PFSK-1 (cell line): ENCODE results near the gene TRUB1.

Experiments
- FOXP2 ChIP-seq: optimal IDR thresholded peaks from 2 replicates; pipeline ENCODE3; 2011; ENCODE audit warnings: borderline replicate concordance, control low read depth, inconsistent platforms; ENCODE audit not compliant: insufficient read depth; ENCODE audit errors: extremely low read length, extremely low read depth
- POLR2AphosphoS5 ChIP-seq: IDR thresholded peaks from 2 replicates; pipeline ENCODE4 v1.6.1; 2012; ENCODE audit warnings: low read depth, mild to moderate bottlenecking, control low read depth, low read length, moderate library complexity
- REST ChIP-seq, 2 experiments: IDR thresholded peaks; 2 replicates each; pipeline versions ENCODE4 v1.6.1 to v1.8.0; 2011 to 2012; ENCODE audit warnings: low read depth in 2 of 2, low read length in 2 of 2, control low read depth in 1 of 2, inconsistent platforms in 1 of 2, mild to moderate bottlenecking in 1 of 2, moderate library complexity in 1 of 2; ENCODE audit not compliant: insufficient read depth in 1 of 2
- SIN3A ChIP-seq: IDR thresholded peaks from 2 replicates; pipeline ENCODE4 v1.6.1; 2012; ENCODE audit warnings: mild to moderate bottlenecking, low read length, moderate library complexity, borderline replicate concordance; ENCODE audit not compliant: insufficient read depth
- TAF1 ChIP-seq: IDR thresholded peaks from 2 replicates; pipeline ENCODE4 v1.6.1; 2012; ENCODE audit warnings: low read length, control low read depth, borderline replicate concordance; ENCODE audit not compliant: insufficient read depth

Gene TRUB1

GRCh38 chr10:114932945-114933344, 5.0 kb upstream of the TRUB1 start:
- TF ChIP-seq REST (IDR thresholded peaks at IDR 0.05; ENCODE audit: insufficient read depth in 1 of 2, low read depth in 2 of 2, low read length in 2 of 2) (no peak), SIN3A (no peak), TAF1 (no peak), POLR2AphosphoS5 (no peak), FOXP2 (no peak)

GRCh38 chr10:114933588-114933987, 4.4 kb upstream of the TRUB1 start:
- TF ChIP-seq TAF1 (no peak), FOXP2 (no peak), POLR2AphosphoS5 (no peak), SIN3A (no peak), REST (IDR thresholded peaks at IDR 0.05; ENCODE audit: insufficient read depth in 1 of 2, low read depth in 2 of 2, low read length in 2 of 2) (no peak)

GRCh38 chr10:114938856-114939193, 830 bp downstream of the TRUB1 start:
- no peak for TF ChIP-seq TAF1
- TF ChIP-seq REST (IDR thresholded peaks at IDR 0.05; ENCODE audit: insufficient read depth in 1 of 2, low read depth in 2 of 2, low read length in 2 of 2) = no peak
- TF ChIP-seq SIN3A = no peak
- TF ChIP-seq POLR2AphosphoS5 = no peak
- TF ChIP-seq FOXP2 = no peak

- TF ChIP-seq SIN3A = no peak
- no peak for TF ChIP-seq POLR2AphosphoS5
- TF ChIP-seq REST (IDR thresholded peaks at IDR 0.05; ENCODE audit: insufficient read depth in 1 of 2, low read depth in 2 of 2, low read length in 2 of 2) = no peak
- no peak for TF ChIP-seq FOXP2
- no peak for TF ChIP-seq TAF1
Measured at GRCh38 chr10:114940735-114941134, 2.7 kb downstream of the TRUB1 start.

GRCh38 chr10:114943000-114943399, 5.0 kb downstream of the TRUB1 start:
- TF ChIP-seq REST (IDR thresholded peaks at IDR 0.05; ENCODE audit: insufficient read depth in 1 of 2, low read depth in 2 of 2, low read length in 2 of 2) = no peak
- TF ChIP-seq POLR2AphosphoS5 = no peak
- TF ChIP-seq FOXP2 = no peak
- no peak for TF ChIP-seq SIN3A
- TF ChIP-seq TAF1 = no peak
